ENCODE data around the gene WAS. TPM values are rescaled to one million over a fixed set of nuclear protein-coding genes. Genes with fewer than 3 reads are reported as not detected.
"Not testable (repeated sequence)": the region's sequence is repeated elsewhere in the genome, so short reads cannot be mapped to it uniquely, and the experiment has no call there.

WAS gene
- total RNA-seq, 1 experiment from 2014 or later = 0.43 TPM

GRCh38 chrX:48685416-48685815, 1.8 kb downstream of the WAS start:
- Histone ChIP-seq H3K4me3 (ENCODE audit: low read depth, low read length) (no peak overlapping the region), H3K36me3 (ENCODE audit: control insufficient read depth, insufficient read depth, low read length) (no peaks in the 10 kb centered on the region), H3K4me1 (no peaks in the 10 kb centered on the region), H3K9me3 (no peaks in the 10 kb centered on the region), H3K27me3 (replicated peaks; ENCODE audit: control insufficient read depth, insufficient read depth, low read length) (no peaks in the 10 kb centered on the region)
- Mint-ChIP-seq H3K27ac (ENCODE audit: unreplicated experiment) (no peak overlapping the region), H3K36me3 (ENCODE audit: insufficient read depth, unreplicated experiment) (no peaks in the 10 kb centered on the region), H3K4me3 (ENCODE audit: unreplicated experiment) (no peak overlapping the region), H3K4me1 (ENCODE audit: low read depth, unreplicated experiment) (no peaks in the 10 kb centered on the region), H3K27me3 (ENCODE audit: insufficient read depth, unreplicated experiment) (no peaks in the 10 kb centered on the region), H3K9me3 (ENCODE audit: unreplicated experiment) (no peaks in the 10 kb centered on the region)
- intact Hi-C loops (cut with micrococcal nuclease; ENCODE audit: unreplicated experiment) = no loop called here
- no TSS peak for BruUV-seq (replicated peaks)
- CTCF ChIA-PET = no interaction called here
- DNase-seq = no peak
- no peak for TF ChIP-seq CTCF (IDR thresholded peaks at IDR 0.05; ENCODE audit: insufficient read depth in 1 of 2, low read depth in 1 of 2, low read length in 1 of 2, severe bottlenecking in 1 of 2, unreplicated experiment in 1 of 2)
- POLR2A ChIA-PET = no interaction called here

- POLR2A ChIA-PET = interaction anchor here (0.6 kb wide), 1 partner anchor 12 kb away, joined by 3 read pairs; no protein-coding TSS in a partner anchor
- no TSS peak for BruUV-seq (replicated peaks)
- Histone ChIP-seq H3K27me3 (replicated peaks; ENCODE audit: control insufficient read depth, insufficient read depth, low read length) (no peaks in the 10 kb centered on the region), H3K4me1 (no peaks in the 10 kb centered on the region), H3K9me3 (no peaks in the 10 kb centered on the region), H3K4me3 (ENCODE audit: low read depth, low read length) (no peak overlapping the region), H3K36me3 (ENCODE audit: control insufficient read depth, insufficient read depth, low read length) (no peaks in the 10 kb centered on the region)
- H3K36me3 Mint-ChIP-seq (ENCODE audit: insufficient read depth, unreplicated experiment) = no peaks in the 10 kb centered on the region
- no peaks in the 10 kb centered on the region for H3K9me3 Mint-ChIP-seq (ENCODE audit: unreplicated experiment)
- CTCF ChIA-PET = no interaction called here
- no peak for TF ChIP-seq CTCF (IDR thresholded peaks at IDR 0.05; ENCODE audit: insufficient read depth in 1 of 2, low read depth in 1 of 2, low read length in 1 of 2, severe bottlenecking in 1 of 2, unreplicated experiment in 1 of 2)
- H3K4me1 Mint-ChIP-seq (ENCODE audit: low read depth, unreplicated experiment) = no peaks in the 10 kb centered on the region
- no peak for DNase-seq
- intact Hi-C loops (cut with micrococcal nuclease; ENCODE audit: unreplicated experiment) = no loop called here
- no peak overlapping the region for H3K27ac Mint-ChIP-seq (ENCODE audit: unreplicated experiment)
- no peak overlapping the region for H3K4me3 Mint-ChIP-seq (ENCODE audit: unreplicated experiment)
- no peaks in the 10 kb centered on the region for H3K27me3 Mint-ChIP-seq (ENCODE audit: insufficient read depth, unreplicated experiment)
Observed at GRCh38 chrX:48688531-48689150, 5.0 kb downstream of the WAS start.

GRCh38 chrX:48689208-48689920, 5.8 kb downstream of the WAS start:
- Histone ChIP-seq H3K9me3 (no peaks in the 10 kb centered on the region), H3K4me1 (no peaks in the 10 kb centered on the region), H3K27me3 (replicated peaks; ENCODE audit: control insufficient read depth, insufficient read depth, low read length) (no peaks in the 10 kb centered on the region), H3K4me3 (ENCODE audit: low read depth, low read length) (no peak overlapping the region), H3K36me3 (ENCODE audit: control insufficient read depth, insufficient read depth, low read length) (no peaks in the 10 kb centered on the region)
- intact Hi-C loops (cut with micrococcal nuclease; ENCODE audit: unreplicated experiment) = no loop called here
- H3K9me3 Mint-ChIP-seq (ENCODE audit: unreplicated experiment) = no peaks in the 10 kb centered on the region
- BruUV-seq (replicated peaks) = no TSS peak
- ChIA-PET POLR2A (no interaction called here), CTCF (no interaction called here)
- H3K4me1 Mint-ChIP-seq (ENCODE audit: low read depth, unreplicated experiment) = no peaks in the 10 kb centered on the region
- no peak overlapping the region for H3K27ac Mint-ChIP-seq (ENCODE audit: unreplicated experiment)
- TF ChIP-seq CTCF (IDR thresholded peaks at IDR 0.05; ENCODE audit: insufficient read depth in 1 of 2, low read depth in 1 of 2, low read length in 1 of 2, severe bottlenecking in 1 of 2, unreplicated experiment in 1 of 2) = no peak
- H3K27me3 Mint-ChIP-seq (ENCODE audit: insufficient read depth, unreplicated experiment) = no peaks in the 10 kb centered on the region
- no peaks in the 10 kb centered on the region for H3K36me3 Mint-ChIP-seq (ENCODE audit: insufficient read depth, unreplicated experiment)
- DNase-seq = no peak
- no peak overlapping the region for H3K4me3 Mint-ChIP-seq (ENCODE audit: unreplicated experiment)

- H3K4me1 ChIP-seq; DNase-seq; BruUV-seq (replicated peaks); H3K27me3 ChIP-seq (replicated peaks; ENCODE audit: control insufficient read depth, insufficient read depth, low read length); H3K4me1 Mint-ChIP-seq (ENCODE audit: low read depth, unreplicated experiment); intact Hi-C loops (cut with micrococcal nuclease; ENCODE audit: unreplicated experiment); H3K9me3 ChIP-seq; H3K4me3 Mint-ChIP-seq (ENCODE audit: unreplicated experiment); H3K27ac Mint-ChIP-seq (ENCODE audit: unreplicated experiment); H3K9me3 Mint-ChIP-seq (ENCODE audit: unreplicated experiment); H3K27me3 Mint-ChIP-seq (ENCODE audit: insufficient read depth, unreplicated experiment); POLR2A ChIA-PET; H3K4me3 ChIP-seq (ENCODE audit: low read depth, low read length); CTCF ChIA-PET; H3K36me3 ChIP-seq (ENCODE audit: control insufficient read depth, insufficient read depth, low read length): not testable (repeated sequence)
- H3K36me3 Mint-ChIP-seq (ENCODE audit: insufficient read depth, unreplicated experiment) = peaks cover 12% of the 10 kb centered on the region
Observed at GRCh38 chrX:48691746-48692145, 8.1 kb downstream of the WAS start.

Data from Caco-2 (cell line).